Transverse colon (tissue), 4 donors: ENCODE data around the gene MDH1B.

Experiments
- POLR2A ChIP-seq: fragments of 450-650 bp; IDR thresholded peaks from one replicate; pipeline ENCODE4 v1.6.1; 2016; ENCODE audit warnings: antibody characterized with exemption, mild to moderate bottlenecking, moderate library complexity
- POLR2AphosphoS5 ChIP-seq, 3 donors: sonication (generic); formaldehyde crosslinking; IDR thresholded peaks; one replicate each; pipeline ENCODE4 v1.6.1; 2016; ENCODE audit warnings: antibody characterized with exemption in 3 of 3
- TF ChIP-seq, protein P1 (sequence below), 5 experiments: fragments of 200-600 bp in 3 of 5; fragments of 450-650 bp in 2 of 5; sonication (generic) in 3 of 5; IDR thresholded peaks; 1 replicate in 2 of 5; 2 replicates in 3 of 5; pipeline ENCODE4 v1.5.1; 2016 to 2017; ENCODE audit warnings: antibody characterized with exemption in 5 of 5, inconsistent platforms in 3 of 5, mild to moderate bottlenecking in 2 of 5, moderate library complexity in 1 of 5

DNA sequence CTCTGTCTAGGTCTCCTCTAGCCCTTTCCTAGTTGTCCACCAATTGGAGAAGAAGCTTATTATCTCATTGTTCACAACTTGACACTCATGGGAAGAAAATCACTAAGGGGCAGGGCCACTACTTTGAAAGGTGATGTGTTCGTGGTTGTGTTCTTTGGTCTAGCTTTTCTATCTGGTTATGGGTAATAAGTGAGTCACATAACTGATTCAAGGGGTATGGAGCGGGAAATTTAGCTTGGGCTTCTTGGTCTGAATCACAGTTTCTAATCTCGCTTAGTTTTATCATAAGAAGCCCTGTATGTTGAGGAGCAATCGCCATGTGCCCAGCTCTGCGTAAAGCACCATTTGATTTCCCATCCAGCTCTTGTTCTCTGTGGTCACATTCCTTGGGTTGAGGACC lies 28.2 kb downstream of the MDH1B start:
- TF ChIP-seq, protein P1, sequence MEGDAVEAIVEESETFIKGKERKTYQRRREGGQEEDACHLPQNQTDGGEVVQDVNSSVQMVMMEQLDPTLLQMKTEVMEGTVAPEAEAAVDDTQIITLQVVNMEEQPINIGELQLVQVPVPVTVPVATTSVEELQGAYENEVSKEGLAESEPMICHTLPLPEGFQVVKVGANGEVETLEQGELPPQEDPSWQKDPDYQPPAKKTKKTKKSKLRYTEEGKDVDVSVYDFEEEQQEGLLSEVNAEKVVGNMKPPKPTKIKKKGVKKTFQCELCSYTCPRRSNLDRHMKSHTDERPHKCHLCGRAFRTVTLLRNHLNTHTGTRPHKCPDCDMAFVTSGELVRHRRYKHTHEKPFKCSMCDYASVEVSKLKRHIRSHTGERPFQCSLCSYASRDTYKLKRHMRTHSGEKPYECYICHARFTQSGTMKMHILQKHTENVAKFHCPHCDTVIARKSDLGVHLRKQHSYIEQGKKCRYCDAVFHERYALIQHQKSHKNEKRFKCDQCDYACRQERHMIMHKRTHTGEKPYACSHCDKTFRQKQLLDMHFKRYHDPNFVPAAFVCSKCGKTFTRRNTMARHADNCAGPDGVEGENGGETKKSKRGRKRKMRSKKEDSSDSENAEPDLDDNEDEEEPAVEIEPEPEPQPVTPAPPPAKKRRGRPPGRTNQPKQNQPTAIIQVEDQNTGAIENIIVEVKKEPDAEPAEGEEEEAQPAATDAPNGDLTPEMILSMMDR (IDR thresholded peaks at IDR 0.05), result no peak
- TF ChIP-seq POLR2A (no peak), POLR2AphosphoS5 (IDR thresholded peaks at IDR 0.05) (no peak)
